Measurements from ENCODE around the gene NOX5.

The NOX5 gene

DNA sequence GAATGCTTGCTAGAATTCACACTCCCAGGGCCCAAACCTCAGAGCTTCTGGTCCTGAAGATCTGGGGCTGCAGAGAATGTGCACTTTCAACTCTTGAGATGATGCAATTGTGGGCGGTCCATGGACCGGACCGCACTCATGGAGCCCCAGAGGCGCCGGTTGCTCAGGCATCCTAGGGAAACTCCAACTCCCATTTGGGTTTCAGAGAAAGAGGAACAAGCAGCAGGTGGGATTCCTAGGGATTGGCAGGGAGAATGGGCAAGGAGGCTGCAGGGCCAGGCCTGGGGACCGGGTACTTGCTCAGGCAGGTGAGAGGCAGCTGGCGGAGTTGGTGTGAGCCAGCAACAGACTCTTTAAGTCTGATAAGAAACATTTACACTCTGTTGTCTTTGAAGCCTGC lies 3.5 kb downstream of the NOX5 start:
- Mint-ChIP-seq H3K36me3 (no peaks in the 10 kb centered on the region), H3K27me3 (peaks cover 11 to 13% of the 10 kb centered on the region in 2 donors), H3K27ac (no peak overlapping the region), H3K4me3 (no peak overlapping the region), H3K4me1 (no peaks in the 10 kb centered on the region), H3K9me3 (no peaks in the 10 kb centered on the region)
- DNase-seq (no peak), ATAC-seq (replicated peaks) (no peak)

GRCh38 chr15:69018951-69019350 lies 4.5 kb downstream of the NOX5 start:
- no peaks in the 10 kb centered on the region for H3K4me1 Mint-ChIP-seq

DNA sequence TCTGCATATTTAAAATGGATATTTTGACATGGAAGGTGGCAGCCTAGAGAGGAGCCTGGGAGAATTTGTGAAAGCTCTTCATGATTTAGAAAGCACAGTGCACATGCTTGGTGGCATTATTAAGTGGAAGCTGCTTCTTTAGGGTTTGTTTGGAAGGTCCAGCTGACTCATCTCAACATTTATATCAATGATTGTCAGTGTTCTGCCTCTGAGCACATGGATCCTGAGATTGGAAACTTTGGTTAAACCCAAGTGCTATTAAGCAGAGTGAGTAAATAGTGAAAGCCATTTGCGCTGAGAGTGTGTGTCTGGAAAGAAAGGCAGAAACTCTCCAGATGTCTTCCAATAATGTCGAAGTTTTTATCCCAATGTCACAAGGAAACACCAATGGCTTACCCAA lies 7.4 kb downstream of the NOX5 start:
- Mint-ChIP-seq H3K36me3 (no peaks in the 10 kb centered on the region), H3K27ac (no peak overlapping the region), H3K27me3 (peaks cover 4 to 6% of the 10 kb centered on the region in 2 donors), H3K4me3 (no peak overlapping the region), H3K4me1 (no peaks in the 10 kb centered on the region), H3K9me3 (no peaks in the 10 kb centered on the region)
- DNase-seq (no peak), ATAC-seq (replicated peaks) (no peak)

More at GRCh38 chr15:69018951-69019350, 4.5 kb downstream of the NOX5 start:
- Mint-ChIP-seq H3K9me3 (no peaks in the 10 kb centered on the region), H3K36me3 (no peaks in the 10 kb centered on the region), H3K27me3 (peaks cover 10 to 13% of the 10 kb centered on the region in 2 donors), H3K4me3 (no peak overlapping the region), H3K27ac (no peak overlapping the region)
- ATAC-seq (replicated peaks) = no peak
- no peak for DNase-seq

- DNase-seq (no peak), ATAC-seq (replicated peaks) (no peak)
- H3K27ac Mint-ChIP-seq = no peak overlapping the region
These were observed 10.8 kb downstream of the NOX5 start for GRCh38 chr15:69025320-69025719.

GRCh38 chr15:69026355-69026754 lies 11.9 kb downstream of the NOX5 start:
- ATAC-seq (replicated peaks) (no peak), DNase-seq (no peak)
- Mint-ChIP-seq H3K27me3 (peaks cover 11 to 23% of the 10 kb centered on the region in 2 donors), H3K9me3 (no peaks in the 10 kb centered on the region), H3K36me3 (no peaks in the 10 kb centered on the region), H3K4me3 (no peak overlapping the region), H3K4me1 (no peaks in the 10 kb centered on the region), H3K27ac (no peak overlapping the region)

More at GRCh38 chr15:69025320-69025719, 10.8 kb downstream of the NOX5 start:
- Mint-ChIP-seq H3K27me3 (peaks cover 8 to 13% of the 10 kb centered on the region in 2 donors), H3K9me3 (no peaks in the 10 kb centered on the region), H3K4me3 (no peak overlapping the region), H3K36me3 (no peaks in the 10 kb centered on the region), H3K4me1 (no peaks in the 10 kb centered on the region)

GRCh38 chr15:69027976-69028518 lies 13.6 kb downstream of the NOX5 start:
- H3K9me3 Mint-ChIP-seq = no peaks in the 10 kb centered on the region
- peaks cover 0 to 3% of the 10 kb centered on the region in 2 donors for H3K4me1 Mint-ChIP-seq
- H3K4me3 Mint-ChIP-seq = no peak overlapping the region
- no peaks in the 10 kb centered on the region for H3K36me3 Mint-ChIP-seq
- H3K27ac Mint-ChIP-seq = no peak overlapping the region
- DNase-seq = no peak
- H3K27me3 Mint-ChIP-seq = peaks cover 16 to 17% of the 10 kb centered on the region in 2 donors
- no peak for ATAC-seq (replicated peaks)

GRCh38 chr15:69031013-69032001 lies 16.8 kb downstream of the NOX5 start:
- peak; percentile 10 for DNase-seq
- Mint-ChIP-seq H3K4me3 (peak overlapping the region; percentile 54 to 65), H3K4me1 (peaks cover 0 to 3% of the 10 kb centered on the region in 2 donors), H3K9me3 (no peaks in the 10 kb centered on the region), H3K27me3 (peaks cover 25% of the 10 kb centered on the region in 2 donors), H3K36me3 (no peaks in the 10 kb centered on the region), H3K27ac (no peak overlapping the region)
- ATAC-seq (replicated peaks) = peak; percentile 84 to 89

DNA sequence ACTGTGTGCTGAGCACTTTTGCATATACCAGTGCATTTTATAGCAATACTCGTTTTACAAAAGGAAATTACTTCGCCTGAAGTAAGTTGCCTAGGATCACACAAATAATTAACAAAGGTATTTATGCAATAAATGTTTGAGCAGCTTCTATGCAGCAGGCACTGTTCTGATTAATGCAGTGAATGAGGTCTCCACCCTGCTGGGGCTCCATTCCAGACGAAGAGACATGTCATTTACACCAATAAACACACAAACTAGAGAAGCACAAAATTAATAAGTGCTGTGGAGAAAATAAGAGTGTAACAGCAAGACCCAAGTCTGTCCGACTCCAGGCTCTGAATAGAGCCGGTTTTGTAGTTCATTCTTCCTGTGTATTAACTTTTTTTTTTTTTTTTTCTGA lies 17.5 kb downstream of the NOX5 start:
- no peak for DNase-seq
- peaks cover 30 to 32% of the 10 kb centered on the region in 2 donors for H3K27me3 Mint-ChIP-seq

GRCh38 chr15:69032703-69033373 lies 18.3 kb downstream of the NOX5 start:
- no peaks in the 10 kb centered on the region for H3K36me3 Mint-ChIP-seq
- H3K27me3 Mint-ChIP-seq = peaks cover 30 to 40% of the 10 kb centered on the region in 2 donors
- H3K4me3 Mint-ChIP-seq = no peak overlapping the region
- no peak for DNase-seq
- H3K27ac Mint-ChIP-seq = no peak overlapping the region
- H3K9me3 Mint-ChIP-seq = no peaks in the 10 kb centered on the region
- no peak for ATAC-seq (replicated peaks)
- H3K4me1 Mint-ChIP-seq = peaks cover 0 to 3% of the 10 kb centered on the region in 2 donors

More for the DNA sequence above, 17.5 kb downstream of the NOX5 start:
- no peaks in the 10 kb centered on the region for H3K36me3 Mint-ChIP-seq
- no peak for ATAC-seq (replicated peaks)
- H3K4me3 Mint-ChIP-seq = peak overlapping the region in 1 of 2 donors; percentile 54
- H3K27ac Mint-ChIP-seq = no peak overlapping the region
- peaks cover 0 to 3% of the 10 kb centered on the region in 2 donors for H3K4me1 Mint-ChIP-seq
- H3K9me3 Mint-ChIP-seq = no peaks in the 10 kb centered on the region

GRCh38 chr15:69034352-69034751 lies 19.9 kb downstream of the NOX5 start:
- Mint-ChIP-seq H3K4me3 (no peak overlapping the region), H3K4me1 (peaks cover 0 to 3% of the 10 kb centered on the region in 2 donors), H3K27me3 (peaks cover 26 to 42% of the 10 kb centered on the region in 2 donors), H3K36me3 (no peaks in the 10 kb centered on the region), H3K27ac (no peak overlapping the region), H3K9me3 (no peaks in the 10 kb centered on the region)
- ATAC-seq (replicated peaks) (no peak), DNase-seq (no peak)

- Mint-ChIP-seq H3K27ac (no peak overlapping the region), H3K4me1 (peaks cover 0 to 3% of the 10 kb centered on the region in 2 donors)
- ATAC-seq (replicated peaks) = no peak
These were observed 20.9 kb downstream of the NOX5 start for GRCh38 chr15:69035205-69035917.

GRCh38 chr15:69035918-69036258 lies 21.4 kb downstream of the NOX5 start:
- H3K9me3 Mint-ChIP-seq = no peaks in the 10 kb centered on the region

More at GRCh38 chr15:69035205-69035917, 20.9 kb downstream of the NOX5 start:
- Mint-ChIP-seq H3K4me3 (no peak overlapping the region), H3K27me3 (peaks cover 26 to 35% of the 10 kb centered on the region in 2 donors), H3K9me3 (no peaks in the 10 kb centered on the region), H3K36me3 (no peaks in the 10 kb centered on the region)
- no peak for DNase-seq

GRCh38 chr15:69036826-69037225 lies 22.3 kb downstream of the NOX5 start:
- no peak overlapping the region for H3K4me3 Mint-ChIP-seq
- DNase-seq = no peak
- H3K9me3 Mint-ChIP-seq = no peaks in the 10 kb centered on the region
- peaks cover 0 to 3% of the 10 kb centered on the region in 2 donors for H3K4me1 Mint-ChIP-seq
- H3K36me3 Mint-ChIP-seq = no peaks in the 10 kb centered on the region
- peaks cover 23 to 25% of the 10 kb centered on the region in 2 donors for H3K27me3 Mint-ChIP-seq
- no peak overlapping the region for H3K27ac Mint-ChIP-seq
- no peak for ATAC-seq (replicated peaks)

More at GRCh38 chr15:69035918-69036258, 21.4 kb downstream of the NOX5 start:
- H3K27ac Mint-ChIP-seq = no peak overlapping the region
- peaks cover 0 to 3% of the 10 kb centered on the region in 2 donors for H3K4me1 Mint-ChIP-seq
- DNase-seq (no peak), ATAC-seq (replicated peaks) (no peak)
- no peak overlapping the region for H3K4me3 Mint-ChIP-seq
- H3K27me3 Mint-ChIP-seq = peaks cover 26 to 29% of the 10 kb centered on the region in 2 donors
- no peaks in the 10 kb centered on the region for H3K36me3 Mint-ChIP-seq

DNA sequence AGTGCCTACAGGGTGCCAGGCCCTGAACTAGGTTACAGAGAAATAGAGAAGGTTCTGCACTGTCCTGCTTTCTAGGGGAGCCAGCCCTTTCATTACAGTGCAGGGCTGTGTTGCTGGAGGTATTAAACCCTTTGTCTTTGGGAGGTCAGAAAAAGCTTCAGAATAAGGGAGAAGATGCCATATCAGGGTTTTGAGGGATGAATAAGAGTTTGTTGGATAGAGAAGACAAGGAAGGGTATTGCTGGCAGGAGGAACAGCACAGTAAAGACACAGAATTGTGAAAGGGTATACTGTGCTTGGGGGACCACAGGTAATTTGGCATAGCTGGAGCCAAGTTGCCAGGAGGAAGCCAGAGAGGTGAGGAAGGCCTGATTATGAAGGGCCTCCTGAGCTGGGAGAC lies 23.0 kb downstream of the NOX5 start:
- H3K36me3 Mint-ChIP-seq = no peaks in the 10 kb centered on the region
- H3K4me1 Mint-ChIP-seq = no peaks in the 10 kb centered on the region
- no peak for DNase-seq
- H3K4me3 Mint-ChIP-seq = no peak overlapping the region
- H3K27me3 Mint-ChIP-seq = peaks cover 21 to 25% of the 10 kb centered on the region in 2 donors
- ATAC-seq (replicated peaks) = no peak
- H3K27ac Mint-ChIP-seq = no peak overlapping the region
- no peaks in the 10 kb centered on the region for H3K9me3 Mint-ChIP-seq

All from stimulated activated naive B cell treated with anti-CD40 and anti-IgM and Interleukin-4, amounts not matched to agents 10 μg/mL and 1 μg/mL and 100 μg/mL, for 72 hours (primary cell).